Endothelial cell of umbilical vein (primary cell): ENCODE results near the gene ARL5C.

Experiments used
- CTCF ChIP-seq, 2 donors: IDR thresholded peaks; 1 replicate in 1 of 2; 2 replicates in 1 of 2; pipeline ENCODE4 v1.5.1; 2011; ENCODE audit warnings: low read length in 2 of 2, mild to moderate bottlenecking in 2 of 2, moderate library complexity in 2 of 2, control low read depth in 1 of 2, inconsistent platforms in 1 of 2, low read depth in 1 of 2; ENCODE audit not compliant: insufficient read depth in 1 of 2; ENCODE audit errors: extremely low read depth in 1 of 2
- FOS ChIP-seq: IDR thresholded peaks from 2 replicates; pipeline ENCODE4 v1.6.1; 2011; ENCODE audit warnings: mild to moderate bottlenecking, low read length, moderate library complexity, borderline replicate concordance; ENCODE audit not compliant: insufficient read depth
- GATA2 ChIP-seq: IDR thresholded peaks from 2 replicates; pipeline ENCODE4 v1.7.0; 2011; ENCODE audit warnings: low read depth, mild to moderate bottlenecking, moderate library complexity, mixed read lengths, low read length; ENCODE audit not compliant: insufficient read length, insufficient read depth
- MAX ChIP-seq: IDR thresholded peaks from 2 replicates; pipeline ENCODE4 v1.6.1; 2011; ENCODE audit not compliant: insufficient read depth, insufficient read length
- MYC ChIP-seq: IDR thresholded peaks from one replicate; pipeline ENCODE4 v1.6.1; 2011; ENCODE audit warnings: mild to moderate bottlenecking, low read depth, low read length
- POLR2A ChIP-seq: IDR thresholded peaks from 2 replicates; pipeline ENCODE4 v1.6.1; 2012; ENCODE audit warnings: low read depth, mild to moderate bottlenecking, control low read depth, low read length
- POLR2AphosphoS5 ChIP-seq: IDR thresholded peaks from 2 replicates; pipeline ENCODE4 v1.6.1; 2012; ENCODE audit warnings: low read depth, mild to moderate bottlenecking, control low read depth, low read length, moderate library complexity; ENCODE audit not compliant: insufficient read depth

GRCh38 chr17:39141294-39141693, 24.7 kb downstream of the ARL5C start:
- no peak for TF ChIP-seq POLR2A
- no peak for TF ChIP-seq GATA2
- no peak for TF ChIP-seq POLR2AphosphoS5
- no peak for TF ChIP-seq FOS
- TF ChIP-seq MYC = no peak
- no peak for TF ChIP-seq CTCF (IDR thresholded peaks at IDR 0.05; ENCODE audit: extremely low read depth in 1 of 2, insufficient read depth in 1 of 2, low read depth in 1 of 2, low read length in 2 of 2)
- no peak for TF ChIP-seq MAX
